Stimulated activated CD8-positive, alpha-beta memory T cell treated with anti-CD3 and anti-CD28 coated beads, Interleukin-4, amount 100 ng/mL, for 1 hour (primary cell): ENCODE data around the gene FBRSL1.
"Not testable (repeated sequence)": the region's sequence is repeated elsewhere in the genome, so short reads cannot be mapped to it uniquely, and the experiment has no call there.

Source experiments
- DNase-seq, 2 donors: peaks; one replicate each; pipeline ENCODE4 v3.0.0-alpha.2; 2020; ENCODE audit warnings: low read depth in 2 of 2, low spot score in 1 of 2

Gene FBRSL1

DNA sequence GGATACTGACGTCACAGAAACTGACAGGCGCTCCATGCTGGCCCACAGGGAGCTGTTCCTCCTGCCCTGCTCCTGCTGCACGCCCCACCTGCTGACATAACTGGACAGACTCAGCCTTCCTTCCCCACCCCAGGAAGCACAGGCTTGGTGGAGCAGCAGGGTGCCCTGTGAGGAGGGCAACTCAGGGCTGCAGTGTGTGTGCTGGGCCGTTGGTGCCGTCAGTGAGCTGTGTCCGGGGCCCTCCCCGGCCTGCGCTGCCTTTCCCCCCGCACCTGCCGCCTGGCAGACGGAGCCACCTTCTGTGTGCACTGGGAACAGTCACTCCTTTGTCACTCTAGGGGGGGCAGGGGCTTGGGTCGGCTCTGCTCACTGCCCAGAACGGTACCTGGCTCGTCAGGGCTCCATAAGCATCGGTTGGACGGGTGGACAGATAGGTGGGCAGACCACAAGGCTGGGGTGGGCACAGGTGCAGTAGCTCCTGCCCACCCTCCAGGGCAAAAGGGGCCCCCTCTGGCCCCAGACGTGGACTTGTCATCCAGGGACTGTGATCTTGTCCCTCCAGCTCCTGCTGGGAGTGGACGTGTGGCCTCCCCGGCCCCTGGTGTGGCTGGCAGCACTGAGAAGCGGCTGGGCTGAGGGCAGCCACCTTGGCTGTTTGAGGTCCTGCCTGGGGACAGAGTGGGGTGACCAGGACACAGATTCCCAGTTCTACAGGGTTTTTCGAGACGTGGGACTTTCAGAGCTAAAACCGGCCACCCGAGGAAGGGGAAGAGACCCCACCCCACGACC lies 32.8 kb downstream of the FBRSL1 start:
- no peak for DNase-seq

DNA sequence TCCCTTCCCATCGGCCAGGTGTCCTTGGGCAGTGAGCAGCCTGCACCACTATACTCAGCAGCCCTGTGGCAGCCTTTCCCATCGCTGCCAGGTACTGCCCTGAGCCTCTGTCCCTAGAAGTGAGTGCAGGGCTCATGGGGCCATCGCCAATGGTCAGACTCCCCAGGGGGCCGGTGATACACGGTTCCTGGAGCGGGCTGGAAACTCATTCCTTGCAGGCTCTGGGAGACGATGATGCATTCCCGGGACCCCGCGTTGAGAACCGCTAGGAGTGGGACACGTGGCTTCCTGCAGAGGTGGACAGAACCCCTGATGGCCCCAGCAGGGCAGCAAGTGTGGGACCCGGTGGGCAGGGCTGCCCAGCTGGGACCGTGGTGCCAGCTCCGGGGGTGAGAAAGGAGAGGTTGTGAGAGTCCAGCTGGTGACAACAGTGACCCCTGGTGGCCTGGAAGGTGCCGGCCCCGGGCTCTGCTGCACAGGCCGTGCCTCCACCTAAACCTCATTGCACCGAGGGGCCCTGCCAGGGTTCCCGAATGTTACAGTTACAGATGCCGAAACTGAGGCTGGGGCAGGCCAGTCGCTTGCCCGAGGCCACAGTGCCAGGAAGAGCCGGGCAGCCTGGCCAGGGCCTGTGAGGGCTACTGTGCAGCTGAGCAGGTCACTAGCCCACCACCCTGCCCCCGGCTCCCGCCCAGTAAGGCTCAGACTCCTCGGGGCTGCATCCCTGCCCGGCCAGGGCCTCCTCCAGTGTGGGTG lies 33.8 kb downstream of the FBRSL1 start:
- DNase-seq = peak; percentile 42 to 47

DNA sequence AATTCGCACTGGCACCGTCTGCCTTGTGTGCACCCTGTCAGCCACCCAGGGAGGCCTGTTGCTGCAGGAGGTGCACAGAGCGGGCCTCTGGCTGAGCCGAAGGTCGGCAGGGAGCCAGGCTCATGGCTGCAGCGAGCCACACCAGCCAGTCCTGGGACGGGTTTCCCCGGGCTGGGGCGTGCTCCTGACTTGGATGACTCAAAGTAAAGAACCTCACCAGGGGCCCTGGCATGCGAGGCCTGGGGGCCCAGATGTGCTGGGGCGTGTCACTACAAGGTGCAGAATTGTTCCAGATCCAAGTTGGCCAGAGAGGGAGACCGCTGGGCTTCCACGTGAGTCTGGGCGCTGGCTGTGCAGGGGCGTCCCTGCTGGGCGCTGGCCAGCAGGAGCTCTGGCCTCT lies 34.5 kb downstream of the FBRSL1 start:
- no peak for DNase-seq

DNA sequence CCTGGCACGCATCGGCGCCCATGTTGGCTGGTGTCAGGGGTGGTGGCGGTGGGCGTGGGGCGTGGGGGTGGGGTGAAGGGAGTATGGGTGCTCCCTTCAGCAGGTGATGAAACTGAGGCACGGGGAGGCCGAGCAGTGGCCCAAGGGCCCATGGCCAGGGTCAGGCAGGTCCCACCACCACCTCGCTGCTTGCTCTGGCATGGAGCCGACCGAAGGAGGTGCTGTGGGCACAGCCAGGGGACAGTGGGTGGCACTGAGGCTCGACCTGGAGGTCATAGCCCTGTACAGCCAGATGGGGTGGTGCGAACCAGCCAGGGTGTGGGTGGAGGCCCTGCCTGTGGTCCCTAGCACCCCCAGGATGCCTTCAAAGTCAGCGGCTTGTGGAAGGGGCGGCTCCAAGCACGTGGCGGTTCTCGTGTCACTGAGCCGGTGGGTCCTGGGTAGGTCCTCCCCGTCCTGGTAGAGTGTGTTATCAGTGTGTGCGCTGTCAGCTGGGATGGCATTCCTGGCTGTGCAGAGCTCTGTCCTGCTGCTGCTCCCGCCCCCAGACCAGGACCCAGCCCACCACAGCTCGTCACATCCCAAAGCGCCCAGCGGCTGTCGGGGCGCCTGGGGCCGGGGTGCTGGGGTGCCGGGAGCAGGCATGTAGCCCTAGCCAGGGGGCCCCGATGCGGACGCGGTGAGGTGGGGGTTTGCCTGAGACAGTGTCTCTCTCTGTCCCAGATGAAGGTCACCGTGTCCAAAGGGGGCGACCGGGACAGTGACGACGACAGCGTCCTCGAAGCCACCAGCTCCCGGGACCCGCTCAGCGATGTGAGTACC lies 35.3 kb downstream of the FBRSL1 start:
- DNase-seq = no peak

DNA sequence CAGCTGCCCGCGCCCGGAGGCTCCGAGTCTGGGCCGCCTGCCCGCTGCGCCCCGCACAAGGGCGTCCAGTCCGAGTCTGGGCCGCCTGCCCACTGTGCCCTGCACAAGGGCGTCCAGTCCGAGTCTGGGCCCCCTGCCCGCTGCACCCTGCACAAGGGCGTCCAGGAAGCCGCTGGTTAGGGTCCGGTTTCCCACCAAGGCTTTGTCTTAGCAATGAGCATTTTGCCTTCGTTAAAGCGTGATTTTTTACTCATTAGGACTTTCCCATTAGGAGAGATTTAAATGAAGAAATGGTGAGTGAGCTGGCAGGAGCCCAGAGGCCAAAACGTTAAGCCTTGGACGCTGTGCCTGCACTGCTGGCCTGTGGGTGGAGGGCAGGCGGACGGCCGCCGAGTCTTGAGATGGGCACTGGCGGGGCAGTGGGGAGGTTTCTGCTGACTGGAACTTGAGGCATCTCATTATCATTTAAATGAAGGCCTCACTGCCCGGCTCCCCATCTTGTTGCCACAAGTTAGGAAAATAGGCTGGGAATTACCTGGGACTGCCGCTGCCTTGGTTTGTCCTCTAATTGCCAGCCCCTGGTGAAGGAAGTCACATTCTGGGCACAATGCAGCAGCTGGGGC lies 36.0 kb downstream of the FBRSL1 start:
- no peak for DNase-seq

DNA sequence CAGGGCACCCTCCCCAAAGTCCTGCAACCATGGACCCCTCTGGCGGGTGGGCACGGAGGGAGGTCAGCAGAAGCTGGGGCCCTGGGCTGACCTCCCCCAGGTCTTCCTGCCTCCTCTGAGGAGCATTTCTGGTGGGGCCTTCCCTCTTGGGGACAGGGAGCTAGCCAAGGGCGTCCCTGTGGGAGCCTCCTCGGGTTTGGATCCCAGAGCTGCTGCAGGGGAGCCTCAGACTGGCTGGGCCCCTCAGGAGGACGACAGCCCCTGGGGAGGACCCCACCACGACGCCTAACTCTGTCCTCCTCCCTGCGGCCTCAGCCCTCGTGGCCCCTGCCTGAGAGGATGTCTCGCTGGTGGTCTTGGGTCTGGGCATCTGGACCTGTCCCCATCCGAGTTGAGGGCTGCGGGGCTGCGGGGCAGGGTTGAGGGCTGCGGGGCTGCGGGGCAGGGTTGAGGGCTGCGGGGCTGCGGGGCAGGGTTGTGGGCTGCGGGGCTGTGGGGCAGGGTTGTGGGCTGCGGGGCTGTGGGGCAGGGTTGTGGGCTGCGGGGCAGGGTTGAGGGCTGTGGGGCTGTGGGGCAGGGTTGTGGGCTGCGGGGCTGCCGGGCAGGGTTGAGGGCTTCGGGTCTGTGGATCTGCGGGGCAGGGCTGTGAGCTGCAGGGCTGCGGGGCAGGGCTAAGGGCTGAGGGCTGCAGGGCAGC lies 37.4 kb downstream of the FBRSL1 start:
- no peak for DNase-seq

DNA sequence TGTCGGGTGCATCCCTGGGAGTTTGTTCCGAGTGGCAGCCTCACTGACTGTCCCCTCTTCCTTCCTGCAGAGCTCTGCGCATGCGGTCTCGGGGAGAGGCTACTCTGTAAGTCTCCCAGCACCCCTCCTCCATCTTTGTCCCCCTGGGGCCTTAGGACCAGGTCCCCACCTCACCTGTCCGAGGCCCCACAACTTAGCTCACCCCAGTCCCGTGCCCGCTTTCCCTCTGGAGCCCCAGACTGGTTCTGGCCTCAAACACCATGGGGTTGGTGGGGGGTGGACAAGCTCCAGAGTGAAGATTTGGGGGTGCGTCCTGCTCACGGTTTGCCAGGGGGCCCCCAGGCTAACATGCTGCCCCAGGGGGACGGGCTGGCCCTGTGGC lies 37.9 kb downstream of the FBRSL1 start:
- DNase-seq = no peak

DNA sequence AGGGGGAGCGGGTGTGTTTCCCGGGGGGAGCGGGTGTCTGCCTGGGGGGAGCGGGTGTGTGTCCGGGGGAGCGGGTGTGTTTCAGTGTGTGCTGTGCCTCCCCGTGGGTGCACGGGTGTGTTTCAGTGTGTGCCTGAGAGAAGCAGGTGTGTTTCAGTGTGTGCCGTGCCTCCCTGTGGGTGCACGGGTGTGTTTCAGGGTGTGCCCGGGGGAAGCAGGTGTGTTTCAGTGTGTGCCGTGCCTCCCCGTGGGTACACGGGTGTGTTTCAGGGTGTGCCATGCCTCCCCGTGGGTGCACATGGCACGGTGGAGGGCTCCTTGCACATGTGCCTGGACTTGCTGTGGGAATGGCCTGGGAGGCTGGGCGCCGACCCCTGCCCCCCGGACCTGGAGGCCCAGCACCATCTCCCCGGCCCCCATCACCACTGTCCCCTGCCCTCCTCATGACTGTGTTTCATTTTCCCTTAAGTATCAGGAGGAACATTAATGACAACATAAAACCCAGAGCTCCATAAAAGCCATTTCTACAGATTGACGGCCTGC lies 38.7 kb downstream of the FBRSL1 start:
- no peak for DNase-seq

DNA sequence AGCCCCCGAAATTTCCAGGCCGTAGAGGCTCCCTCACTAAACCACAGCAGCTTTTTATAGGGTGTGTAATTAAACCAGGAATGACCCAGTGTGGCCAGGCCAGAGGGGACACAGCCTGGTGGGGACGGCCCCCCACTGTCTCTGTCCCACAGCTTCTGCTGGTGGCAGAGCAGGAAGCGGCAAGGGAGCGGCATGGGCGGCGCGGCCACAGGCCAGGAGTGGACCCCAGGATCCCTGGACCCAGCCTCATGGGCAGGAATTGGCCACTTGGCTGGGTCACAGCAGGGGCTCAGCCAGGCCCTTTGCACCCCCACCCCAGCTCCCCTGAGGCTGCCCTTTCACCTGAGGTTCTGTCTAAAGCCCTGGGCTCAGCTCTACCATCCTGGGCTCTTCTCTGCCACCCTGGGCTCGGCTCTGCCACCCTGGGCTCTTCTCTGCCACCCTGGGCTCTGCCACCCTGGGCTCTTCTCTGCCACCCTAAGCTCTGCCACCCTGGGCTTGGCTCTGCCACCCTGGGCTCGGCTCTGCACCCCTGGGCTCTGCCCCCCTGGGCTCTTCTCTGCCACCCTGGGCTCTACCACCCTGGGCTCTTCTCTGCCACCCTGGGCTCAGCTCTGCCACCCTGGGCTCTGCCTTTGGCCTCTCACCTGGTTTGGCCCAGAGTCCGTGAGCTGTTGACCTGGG lies 39.3 kb downstream of the FBRSL1 start:
- no peak for DNase-seq

DNA sequence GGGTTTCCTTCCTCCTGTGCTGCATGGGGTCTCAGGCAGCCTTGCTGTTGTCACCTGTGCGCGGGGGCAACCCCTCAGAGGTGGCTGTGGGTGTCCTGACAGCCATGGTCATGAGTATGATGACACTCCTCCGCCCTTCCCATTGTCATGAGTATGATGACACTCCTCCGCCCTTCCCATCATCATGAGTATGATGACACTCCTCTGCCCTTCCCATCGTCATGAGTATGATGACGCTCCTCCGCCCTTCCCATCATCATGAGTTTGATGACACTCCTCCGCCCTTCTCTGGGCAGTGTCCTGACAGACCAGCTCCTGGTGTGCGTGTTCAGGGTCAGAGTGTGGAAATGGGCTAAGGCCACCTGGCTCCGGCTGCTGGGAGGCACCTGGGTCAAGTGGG lies 40.0 kb downstream of the FBRSL1 start:
- DNase-seq = no peak

DNA sequence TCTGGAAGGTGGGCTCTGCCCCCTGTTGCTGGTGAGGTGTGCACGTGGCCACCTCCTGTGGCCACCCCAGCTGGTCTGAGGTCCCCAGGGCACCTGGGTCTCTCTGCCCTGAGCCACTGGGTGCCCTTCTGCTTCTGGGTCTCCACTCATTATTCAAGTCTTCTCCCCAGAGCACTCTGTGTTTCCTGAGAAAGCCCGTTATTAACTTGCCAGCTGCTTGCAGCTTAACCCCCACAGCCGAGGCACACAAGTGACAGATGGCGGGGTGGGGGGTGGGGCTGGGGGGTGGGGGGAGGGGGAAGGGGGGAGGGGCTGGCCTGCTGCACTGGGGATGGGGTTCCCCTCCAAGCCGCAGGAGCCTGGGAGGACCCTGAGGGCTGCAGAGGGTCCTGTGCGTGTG lies 40.5 kb downstream of the FBRSL1 start:
- DNase-seq = no peak

DNA sequence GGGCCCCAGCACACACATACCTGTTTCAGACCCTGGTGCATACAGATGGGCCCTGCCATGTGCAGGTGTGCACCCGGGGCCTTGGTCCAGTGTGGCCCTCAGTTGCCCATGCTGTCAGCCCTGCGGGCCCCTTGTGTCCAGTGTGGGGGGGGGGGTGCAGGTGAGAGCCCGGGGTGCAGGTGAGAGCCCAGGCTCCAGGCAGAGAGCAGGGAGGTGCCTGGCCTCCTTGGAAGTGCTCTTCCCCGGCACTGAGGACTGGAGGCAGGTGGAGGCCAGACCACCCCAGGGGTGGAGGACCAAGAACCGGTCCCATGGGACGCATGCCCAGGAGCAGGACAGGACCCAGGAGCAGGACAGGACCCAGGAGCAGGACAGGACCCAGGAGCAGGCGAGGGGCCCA lies 40.9 kb downstream of the FBRSL1 start:
- DNase-seq = no peak

DNA sequence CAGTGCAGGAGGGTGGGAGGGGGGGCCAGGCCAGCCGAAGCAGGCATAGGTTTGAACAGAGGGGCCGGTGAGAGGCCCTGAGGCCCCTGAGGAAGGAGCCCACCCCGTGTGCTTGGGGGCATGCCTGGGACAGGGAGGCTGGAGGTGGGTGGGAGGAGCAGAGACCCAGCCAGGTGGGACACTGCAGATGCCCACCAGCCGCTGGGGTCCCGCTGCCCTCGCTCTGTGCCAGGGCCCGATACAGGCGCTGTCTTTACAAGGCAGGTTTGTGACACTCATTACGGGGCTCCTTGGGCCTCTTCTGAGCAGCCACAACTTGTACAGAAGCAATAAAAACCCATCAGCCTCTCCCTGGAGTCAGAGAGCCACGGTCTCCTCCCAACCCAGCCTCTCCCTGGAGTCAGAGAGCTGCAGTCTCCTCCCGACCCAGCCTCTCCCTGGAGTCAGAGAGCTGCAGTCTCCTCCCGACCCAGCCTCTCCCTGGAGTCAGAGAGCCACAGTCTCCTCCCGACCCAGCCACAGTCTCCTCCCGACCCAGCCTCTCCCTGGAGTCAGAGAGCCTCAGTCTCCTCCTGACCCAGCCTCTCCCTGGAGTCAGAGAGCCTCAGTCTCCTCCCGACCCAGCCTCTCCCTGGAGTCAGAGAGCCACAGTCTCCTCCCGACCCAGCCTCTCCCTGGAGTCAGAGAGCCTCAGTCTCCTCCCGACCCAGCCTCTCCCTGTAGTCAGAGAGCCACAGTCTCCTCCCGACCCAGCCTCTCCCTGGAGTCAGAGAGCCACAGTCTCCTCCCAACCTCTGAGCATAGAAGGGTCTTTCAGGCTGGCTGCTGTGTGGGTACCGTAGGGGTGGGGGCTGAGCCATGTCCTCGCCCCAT lies 43.0 kb downstream of the FBRSL1 start:
- DNase-seq = not testable (repeated sequence)

DNA sequence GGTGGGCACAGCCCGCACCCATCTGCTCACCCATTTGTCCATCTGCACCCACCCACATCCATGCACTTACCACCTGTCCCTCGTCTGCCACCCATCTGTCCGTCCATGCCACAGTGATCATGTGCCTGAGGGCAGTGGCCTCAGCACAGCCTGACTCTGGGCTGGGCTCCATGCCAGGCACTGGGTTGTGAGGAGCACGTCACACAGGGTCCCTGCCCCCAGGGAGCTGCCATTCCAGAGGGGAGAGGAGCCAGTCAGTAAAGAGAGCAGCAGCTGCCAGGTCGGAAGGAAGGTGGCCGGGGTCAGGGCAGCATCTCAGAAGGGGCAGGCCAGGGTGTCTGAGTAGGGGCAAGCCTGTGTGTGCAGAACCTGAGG lies 43.6 kb downstream of the FBRSL1 start:
- DNase-seq = no peak

DNA sequence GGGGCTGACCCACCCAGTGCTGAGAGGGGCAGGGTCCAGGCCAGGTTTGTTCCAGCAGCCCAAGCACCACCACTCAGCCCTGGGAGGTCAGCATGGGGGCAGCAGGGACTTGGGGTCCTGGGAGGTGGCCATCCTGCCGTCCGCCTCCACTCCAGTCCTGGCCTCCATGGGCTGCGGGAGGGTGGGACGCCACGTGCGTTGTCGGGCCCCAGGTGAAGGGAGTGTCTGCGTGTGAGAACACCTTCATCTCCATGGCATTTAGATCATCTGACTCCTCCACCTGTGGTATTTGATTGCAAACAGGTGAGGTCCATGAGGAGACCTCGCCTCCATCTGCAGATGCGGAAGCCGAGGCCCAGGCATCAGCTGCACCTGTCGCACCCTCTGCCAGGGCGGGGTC lies 44.1 kb downstream of the FBRSL1 start:
- no peak for DNase-seq

DNA sequence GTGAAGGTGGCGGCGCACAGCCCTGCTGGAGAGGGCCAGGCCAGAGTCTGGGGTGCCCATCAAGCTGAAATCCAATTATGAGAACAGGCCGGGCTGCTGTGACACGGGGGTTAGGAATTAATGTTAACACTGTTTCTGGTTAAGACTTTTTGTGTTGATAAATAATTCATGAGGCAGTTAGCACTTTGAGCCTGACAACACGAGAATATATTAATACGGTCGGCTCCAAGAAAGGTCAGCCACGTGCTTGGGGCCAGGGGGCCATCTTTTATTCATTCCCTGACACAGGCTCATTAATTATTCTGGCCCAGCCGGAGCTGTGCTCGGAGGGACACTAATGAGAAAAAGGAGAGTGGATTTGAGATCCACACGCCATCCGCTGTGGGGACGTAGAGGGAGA lies 45.1 kb downstream of the FBRSL1 start:
- no peak for DNase-seq

DNA sequence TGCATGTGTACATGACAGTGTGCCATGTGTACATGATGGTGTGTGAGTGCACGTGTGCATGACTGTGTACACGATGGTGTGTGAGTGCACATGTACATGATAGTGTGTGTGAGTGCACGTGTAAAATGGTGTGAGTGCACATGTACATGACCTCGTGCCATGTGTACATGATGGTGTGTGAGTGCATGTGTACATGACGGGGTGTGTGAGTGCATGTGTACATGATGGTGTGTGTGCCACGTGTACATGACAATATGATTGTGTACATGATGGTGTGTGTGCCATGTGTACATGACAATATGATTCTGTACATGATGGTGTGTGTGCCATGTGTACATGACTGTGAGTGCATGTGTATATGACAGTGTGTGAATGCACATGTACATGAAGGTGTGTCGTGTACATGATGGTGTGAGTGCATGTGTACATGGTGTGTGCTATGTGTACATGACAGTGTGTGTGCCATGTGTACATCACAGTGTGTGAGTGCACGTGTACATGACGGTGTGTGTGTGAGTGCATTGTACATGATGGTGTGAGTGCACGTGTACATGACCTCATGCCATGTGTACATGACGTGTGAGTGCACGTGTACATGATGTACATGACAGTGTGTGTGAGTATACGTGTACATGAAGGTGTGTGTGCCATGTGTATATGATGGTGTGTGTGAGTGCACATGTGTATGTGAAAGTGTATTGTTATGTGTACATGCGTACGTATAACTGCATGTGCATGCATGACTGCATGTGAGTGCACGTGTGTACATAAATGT lies 46.3 kb downstream of the FBRSL1 start:
- no peak for DNase-seq

DNA sequence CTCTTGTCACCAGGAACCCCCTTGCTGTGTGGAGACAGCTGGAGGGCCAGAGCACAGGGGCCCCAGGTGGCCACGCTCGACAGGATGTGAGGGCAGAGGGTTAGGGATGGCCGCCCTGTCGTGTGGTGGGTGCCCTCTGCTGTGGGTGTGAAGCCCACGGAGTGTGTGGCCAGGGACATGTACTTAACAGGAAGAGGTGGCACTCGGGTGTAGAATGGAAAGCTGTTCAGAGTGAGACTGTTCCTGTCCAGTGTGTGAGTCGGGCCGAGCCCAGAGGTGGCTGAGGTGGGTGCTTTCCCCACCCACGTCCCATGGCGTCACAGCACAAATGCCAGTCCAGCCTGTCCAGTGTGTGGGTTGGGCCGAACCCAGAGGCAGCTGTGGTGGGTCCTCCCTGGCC lies 47.1 kb downstream of the FBRSL1 start:
- no peak for DNase-seq
